T-helper 1 cell treated with Interleukin-12 subunit alpha and Interleukin-12 subunit beta and Interleukin-4 antibody, amounts not matched to agents 30 μg/mL and 1 μg/mL, for 36 hours (primary cell): Measurements from ENCODE around the gene FZD8.
A peak's percentile ranks its signal among the peaks of the same experiment; 100 is the strongest.

Experiments used
- H3K27ac Mint-ChIP-seq: one replicate; pipeline ENCODE4 v1.8.0; 2021; ENCODE audit warnings: mild to moderate bottlenecking, mixed read lengths
- H3K27me3 Mint-ChIP-seq: one replicate; pipeline ENCODE4 v1.8.0; 2021; ENCODE audit warnings: low read depth, mixed read lengths
- H3K36me3 Mint-ChIP-seq: one replicate; pipeline ENCODE4 v1.8.0; 2021; ENCODE audit warnings: low read depth, mixed read lengths
- H3K4me1 Mint-ChIP-seq: one replicate; pipeline ENCODE4 v1.8.0; 2021; ENCODE audit warnings: low read depth, mixed read lengths
- H3K4me3 Mint-ChIP-seq: one replicate; pipeline ENCODE4 v1.8.0; 2021; ENCODE audit warnings: mild to moderate bottlenecking, moderate library complexity, mixed read lengths
- H3K9me3 Mint-ChIP-seq: one replicate; pipeline ENCODE4 v1.8.0; 2021; ENCODE audit warnings: mixed read lengths

Gene FZD8

GRCh38 chr10:35652824-35653223, 10.7 kb upstream of the FZD8 start:
- H3K4me1 Mint-ChIP-seq: no peaks in the 10 kb centered on the region
- peaks cover 4% of the 10 kb centered on the region for H3K27me3 Mint-ChIP-seq
- no peaks in the 10 kb centered on the region for H3K36me3 Mint-ChIP-seq
- H3K27ac Mint-ChIP-seq: no peak overlapping the region
- no peak overlapping the region for H3K4me3 Mint-ChIP-seq
- no peaks in the 10 kb centered on the region for H3K9me3 Mint-ChIP-seq

GRCh38 chr10:35650894-35651293, 8.8 kb upstream of the FZD8 start:
- Mint-ChIP-seq H3K4me3 (no peak overlapping the region), H3K27ac (no peak overlapping the region), H3K27me3 (peaks cover 4% of the 10 kb centered on the region), H3K9me3 (no peaks in the 10 kb centered on the region), H3K4me1 (no peaks in the 10 kb centered on the region), H3K36me3 (no peaks in the 10 kb centered on the region)

DNA sequence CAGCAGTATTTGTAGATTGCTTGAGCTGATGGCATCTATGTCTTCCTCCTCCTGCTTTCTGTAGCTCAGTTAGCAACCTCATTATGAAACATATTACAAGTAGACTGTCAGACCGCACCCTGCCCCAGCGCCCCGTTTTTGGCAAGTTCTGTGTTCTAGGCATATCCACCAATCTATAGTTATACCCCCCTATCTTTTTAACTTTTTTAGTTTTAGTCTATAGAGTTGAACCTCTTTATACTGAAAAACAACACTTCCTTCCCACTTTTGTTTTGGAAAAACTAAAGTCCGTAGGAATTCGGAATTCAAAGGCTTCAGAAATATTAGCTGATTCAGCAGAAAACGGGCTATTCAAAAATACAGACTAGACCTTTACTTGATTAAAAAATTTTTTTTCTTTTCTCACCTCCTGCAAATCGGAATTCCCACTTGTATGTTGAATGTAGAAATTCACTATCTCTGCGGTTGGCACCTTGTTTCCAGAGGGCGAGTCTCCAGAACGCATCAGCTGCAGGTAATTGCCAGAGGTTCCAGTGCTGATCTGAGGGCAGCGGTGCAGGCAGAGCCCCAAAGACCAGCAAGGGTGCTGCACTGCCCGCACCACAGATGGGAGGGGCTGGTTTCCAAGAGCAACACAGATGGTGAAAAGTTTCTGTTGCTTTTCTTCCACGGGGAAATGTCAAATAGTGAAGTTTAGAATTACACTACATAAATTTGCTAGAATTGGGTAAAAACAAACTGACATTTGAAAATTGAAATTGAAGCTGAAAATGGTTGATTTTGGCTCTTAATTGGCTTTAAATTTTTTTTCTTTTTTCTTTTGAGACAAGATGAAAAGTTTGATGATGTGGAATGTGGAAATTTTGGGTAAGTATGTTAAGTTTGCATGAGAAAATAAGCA, 2.2 kb upstream of the FZD8 start:
- H3K27ac Mint-ChIP-seq: peak overlapping the region; percentile 32
- no peaks in the 10 kb centered on the region for H3K36me3 Mint-ChIP-seq
- no peaks in the 10 kb centered on the region for H3K9me3 Mint-ChIP-seq
- H3K27me3 Mint-ChIP-seq: peaks cover 50% of the 10 kb centered on the region
- H3K4me3 Mint-ChIP-seq: peak overlapping the region; percentile 53
- H3K4me1 Mint-ChIP-seq: peaks cover 15% of the 10 kb centered on the region

- Mint-ChIP-seq H3K4me3 (peak overlapping the region; percentile 53), H3K27me3 (peaks cover 57% of the 10 kb centered on the region), H3K4me1 (peaks cover 15% of the 10 kb centered on the region), H3K27ac (no peak overlapping the region), H3K9me3 (no peaks in the 10 kb centered on the region), H3K36me3 (no peaks in the 10 kb centered on the region)
Observed at GRCh38 chr10:35643151-35644049, 1.3 kb upstream of the FZD8 start.

DNA sequence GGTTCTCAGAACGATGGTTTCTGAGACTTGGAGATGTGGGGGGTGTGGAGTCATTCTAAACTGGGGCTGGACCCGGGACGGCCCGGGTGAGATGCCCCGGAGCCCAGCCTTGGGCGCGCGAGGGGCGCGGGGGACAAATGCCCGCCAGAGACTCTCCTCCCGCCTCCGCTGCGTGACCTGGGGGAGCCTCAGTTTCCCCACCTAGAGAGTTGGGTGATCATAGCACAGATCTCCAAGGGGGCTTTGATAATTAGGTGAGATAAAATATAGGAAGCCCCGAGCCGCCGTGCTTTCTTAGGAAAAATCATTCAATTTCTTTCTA, 658 bp upstream of the FZD8 start:
- Mint-ChIP-seq H3K9me3 (no peaks in the 10 kb centered on the region), H3K4me1 (peaks cover 15% of the 10 kb centered on the region), H3K27me3 (peaks cover 64% of the 10 kb centered on the region), H3K36me3 (no peaks in the 10 kb centered on the region), H3K27ac (no peak overlapping the region), H3K4me3 (peak overlapping the region; percentile 77)

- Mint-ChIP-seq H3K4me1 (peaks cover 17% of the 10 kb centered on the region), H3K27me3 (peaks cover 74% of the 10 kb centered on the region), H3K36me3 (no peaks in the 10 kb centered on the region), H3K27ac (no peak overlapping the region), H3K4me3 (no peak overlapping the region), H3K9me3 (no peaks in the 10 kb centered on the region)
Observed at GRCh38 chr10:35641676-35642034, 441 bp downstream of the FZD8 start.

DNA sequence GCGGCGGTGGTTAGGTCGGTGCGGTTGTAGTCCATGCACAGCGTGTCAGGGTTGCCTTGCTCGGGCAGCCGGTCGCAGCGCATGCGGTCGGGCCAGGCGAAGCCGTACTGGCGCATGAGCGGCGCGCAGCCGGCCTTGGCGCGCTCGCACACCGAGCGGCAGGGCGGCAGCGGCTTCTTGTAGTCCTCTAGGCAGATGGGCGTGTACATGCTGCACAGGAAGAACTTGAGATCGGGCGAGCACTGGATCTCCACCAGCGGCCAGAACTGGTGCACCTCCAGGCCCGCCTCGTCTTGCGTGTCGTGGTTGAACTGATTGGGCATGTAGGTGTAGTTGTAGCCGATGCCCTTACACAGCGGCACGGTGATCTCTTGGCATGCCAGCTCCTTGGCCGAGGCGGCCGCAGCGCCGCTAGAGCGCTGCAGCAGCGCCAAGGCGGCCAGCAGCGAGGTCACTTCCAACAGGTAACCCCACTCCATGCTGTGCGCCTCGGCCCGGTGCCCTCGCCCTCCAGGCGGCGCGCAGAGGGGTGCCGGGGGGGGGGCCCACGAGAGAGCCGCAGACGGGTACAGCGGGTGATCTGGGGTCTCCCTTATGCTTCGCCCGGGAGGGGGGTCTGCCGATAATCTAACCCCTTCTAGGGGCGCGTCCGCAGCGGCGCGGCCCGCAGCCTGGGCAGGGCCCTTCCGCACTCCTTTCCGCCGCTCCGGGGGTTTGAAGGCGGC, 983 bp downstream of the FZD8 start:
- H3K4me1 Mint-ChIP-seq: peaks cover 17% of the 10 kb centered on the region
- H3K4me3 Mint-ChIP-seq: peak overlapping the region; percentile 73
- no peaks in the 10 kb centered on the region for H3K36me3 Mint-ChIP-seq
- no peak overlapping the region for H3K27ac Mint-ChIP-seq
- no peaks in the 10 kb centered on the region for H3K9me3 Mint-ChIP-seq
- peaks cover 77% of the 10 kb centered on the region for H3K27me3 Mint-ChIP-seq

GRCh38 chr10:35640474-35640873, 1.6 kb downstream of the FZD8 start:
- Mint-ChIP-seq H3K4me3 (peak overlapping the region; percentile 75), H3K36me3 (no peaks in the 10 kb centered on the region), H3K4me1 (peaks cover 17% of the 10 kb centered on the region), H3K27ac (no peak overlapping the region), H3K9me3 (no peaks in the 10 kb centered on the region), H3K27me3 (peaks cover 81% of the 10 kb centered on the region)

GRCh38 chr10:35639728-35640401, 2.2 kb downstream of the FZD8 start:
- Mint-ChIP-seq H3K27me3 (peaks cover 79% of the 10 kb centered on the region), H3K4me1 (peaks cover 17% of the 10 kb centered on the region), H3K9me3 (no peaks in the 10 kb centered on the region), H3K36me3 (no peaks in the 10 kb centered on the region), H3K27ac (no peak overlapping the region), H3K4me3 (no peak overlapping the region)

DNA sequence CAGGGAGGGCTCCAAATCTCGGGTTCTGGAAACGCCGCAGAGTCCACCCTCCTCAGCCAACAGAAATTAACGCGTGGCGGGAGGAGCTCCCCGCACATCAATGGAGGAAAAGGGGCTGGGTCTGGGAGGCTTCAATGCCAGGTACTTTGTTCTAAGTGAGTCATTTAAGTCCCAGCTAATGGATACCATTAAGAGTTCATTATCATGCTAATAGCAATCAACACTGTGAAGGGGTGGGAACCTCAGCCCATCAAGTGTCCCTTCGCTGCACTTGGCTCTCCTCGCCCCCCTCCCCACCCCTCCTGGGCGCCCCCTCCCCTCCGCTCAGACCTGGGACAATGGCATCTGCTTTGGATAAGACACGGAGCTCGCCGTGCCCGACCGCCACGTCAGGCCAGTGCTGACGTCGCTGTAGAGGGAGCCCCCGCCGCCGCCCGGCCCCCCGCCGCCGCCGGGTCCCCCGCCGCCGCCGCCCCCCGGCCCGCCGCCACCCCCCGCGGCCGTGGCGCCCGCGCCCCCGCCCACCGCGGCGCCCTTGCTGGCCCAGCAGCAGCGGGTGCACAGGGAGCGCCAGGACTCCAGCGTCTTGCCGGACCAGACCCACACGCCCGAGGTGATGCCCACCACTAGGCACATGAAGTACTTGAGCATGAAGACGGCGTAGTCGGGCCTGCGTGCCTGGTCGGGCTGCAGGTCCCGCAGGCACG, 2.9 kb downstream of the FZD8 start:
- Mint-ChIP-seq H3K4me3 (no peak overlapping the region), H3K36me3 (no peaks in the 10 kb centered on the region), H3K27ac (no peak overlapping the region), H3K4me1 (peaks cover 16% of the 10 kb centered on the region), H3K27me3 (peaks cover 74% of the 10 kb centered on the region), H3K9me3 (no peaks in the 10 kb centered on the region)

GRCh38 chr10:35638101-35638500, 4.0 kb downstream of the FZD8 start:
- H3K9me3 Mint-ChIP-seq: no peaks in the 10 kb centered on the region
- no peaks in the 10 kb centered on the region for H3K36me3 Mint-ChIP-seq
- H3K4me1 Mint-ChIP-seq: peaks cover 9% of the 10 kb centered on the region
- peaks cover 63% of the 10 kb centered on the region for H3K27me3 Mint-ChIP-seq
- H3K4me3 Mint-ChIP-seq: no peak overlapping the region
- H3K27ac Mint-ChIP-seq: no peak overlapping the region

GRCh38 chr10:35637462-35637861, 4.6 kb downstream of the FZD8 start:
- H3K27ac Mint-ChIP-seq: no peak overlapping the region
- peaks cover 61% of the 10 kb centered on the region for H3K27me3 Mint-ChIP-seq

DNA sequence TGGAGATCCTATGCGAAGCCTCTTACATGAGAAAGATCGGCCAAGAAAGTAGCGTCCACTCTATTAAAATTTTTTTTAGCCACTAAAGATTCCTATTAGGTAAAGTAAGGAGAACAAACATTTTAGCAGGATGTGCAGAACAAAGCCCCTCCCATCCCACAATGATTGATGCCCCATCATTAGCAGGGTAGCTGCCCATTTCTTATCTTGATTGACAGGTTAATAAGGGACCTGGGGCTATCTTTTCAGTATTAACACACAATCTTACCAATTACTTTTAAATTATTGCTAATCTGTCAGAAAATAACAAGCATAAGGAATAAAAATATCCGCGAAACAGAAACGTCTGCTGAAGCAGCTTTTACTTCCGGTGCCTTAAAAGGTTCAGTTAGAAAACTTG, 5.1 kb downstream of the FZD8 start:
- H3K27ac Mint-ChIP-seq: no peak overlapping the region
- H3K4me1 Mint-ChIP-seq: peaks cover 3% of the 10 kb centered on the region
- H3K9me3 Mint-ChIP-seq: no peaks in the 10 kb centered on the region
- no peaks in the 10 kb centered on the region for H3K36me3 Mint-ChIP-seq
- no peak overlapping the region for H3K4me3 Mint-ChIP-seq
- peaks cover 57% of the 10 kb centered on the region for H3K27me3 Mint-ChIP-seq

More at GRCh38 chr10:35637462-35637861, 4.6 kb downstream of the FZD8 start:
- Mint-ChIP-seq H3K4me1 (peaks cover 6% of the 10 kb centered on the region), H3K36me3 (no peaks in the 10 kb centered on the region), H3K9me3 (no peaks in the 10 kb centered on the region), H3K4me3 (no peak overlapping the region)
